LNCAP (cell line): ENCODE measurements around the gene RIPOR1.

Experiments used
- CTCF ChIP-seq: fragments of 450-650 bp; IDR thresholded peaks from 2 replicates; pipeline ENCODE4 v1.5.1; 2017; ENCODE audit warnings: mild to moderate bottlenecking

Gene RIPOR1

GRCh38 chr16:67538666-67539101 is 10.1 kb downstream of the RIPOR1 start:
- TF ChIP-seq CTCF = no peak

GRCh38 chr16:67539271-67539670 is 10.6 kb downstream of the RIPOR1 start:
- TF ChIP-seq CTCF = no peak

- TF ChIP-seq CTCF = no peak
Observed at GRCh38 chr16:67539691-67540635, 11.3 kb downstream of the RIPOR1 start.

GRCh38 chr16:67540756-67541155 is 12.1 kb downstream of the RIPOR1 start:
- no peak for TF ChIP-seq CTCF

- no peak for TF ChIP-seq CTCF
Observed at GRCh38 chr16:67541391-67542263, 13.0 kb downstream of the RIPOR1 start.

GRCh38 chr16:67542464-67542863 is 13.8 kb downstream of the RIPOR1 start:
- TF ChIP-seq CTCF = no peak

- TF ChIP-seq CTCF = no peak
Observed at GRCh38 chr16:67543036-67543435, 14.4 kb downstream of the RIPOR1 start.
